Heart left ventricle (tissue), 13 donors: ENCODE measurements around the gene IMMP2L.

Source experiments
- POLR2A ChIP-seq, 2 donors: fragments of 450-650 bp; IDR thresholded peaks; one replicate each; pipeline ENCODE4 v1.6.1; 2017; ENCODE audit warnings: antibody characterized with exemption in 2 of 2, mild to moderate bottlenecking in 2 of 2, moderate library complexity in 2 of 2
- TF ChIP-seq, protein P1 (sequence below), 12 donors: fragments of 200-600 bp; sonication (generic) in 4 of 12; IDR thresholded peaks; one replicate each; pipeline versions ENCODE4 v1.5.0 to v1.8.0; 2018 to 2022; ENCODE audit warnings: antibody characterized with exemption in 12 of 12, mild to moderate bottlenecking in 5 of 12
- donor health status: ischemic (EF 13 %, LVEDD 7.1; RV severe dilation, severe dysfunction).
- donor health status: DM: no; HTN: yes; CAD: no.
- donor health status: DM: no; HTN: no; CAD: no.
- donor health status: ischemic (EF 25% LVEDD 6.9; RV normal size, moderate dysfunction).
- donor health status: ischemic (EF 25% LVEDD 5.7; RV mildly dilated, moderate dysfunction).
- donor health status: ischemic (EF 35%, LVEDD 5.7; RV mildly dilated, moderate dysfunction).
- donor health status: nonischemic (EF 11% LVEDD 7.7; RV severe dilation, severe dysfunction).
- donor health status: DM: yes; HTN: yes; CAD: no.
- donor health status: PGD.
- donor health status: ischemic (EF 29% LVEDD 5.4; RV normal size, mild dysfunction).
- donor health status: nonischemic (EF 23%, LVEDD 6.1; RV moderate dilation, normal function).

DNA sequence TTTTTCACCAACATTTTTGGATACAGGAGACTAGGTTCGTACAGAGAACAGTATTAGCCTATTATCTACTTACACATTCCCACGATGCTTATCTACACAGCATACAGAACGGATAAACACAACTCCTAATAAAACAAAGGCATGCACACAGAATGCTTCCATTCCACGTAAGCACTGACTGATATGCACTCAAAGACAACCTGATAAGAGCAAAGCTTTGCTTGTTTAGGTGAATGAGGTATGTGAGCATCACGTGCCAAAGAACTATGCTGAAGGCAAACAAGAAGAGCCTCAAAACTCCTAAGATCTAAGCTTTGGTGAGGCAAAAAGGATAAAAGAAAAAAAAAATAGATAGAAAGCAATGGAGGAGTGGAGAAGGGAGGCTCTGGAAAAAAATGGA is 884.9 kb downstream of the IMMP2L start:
- TF ChIP-seq, protein P1, sequence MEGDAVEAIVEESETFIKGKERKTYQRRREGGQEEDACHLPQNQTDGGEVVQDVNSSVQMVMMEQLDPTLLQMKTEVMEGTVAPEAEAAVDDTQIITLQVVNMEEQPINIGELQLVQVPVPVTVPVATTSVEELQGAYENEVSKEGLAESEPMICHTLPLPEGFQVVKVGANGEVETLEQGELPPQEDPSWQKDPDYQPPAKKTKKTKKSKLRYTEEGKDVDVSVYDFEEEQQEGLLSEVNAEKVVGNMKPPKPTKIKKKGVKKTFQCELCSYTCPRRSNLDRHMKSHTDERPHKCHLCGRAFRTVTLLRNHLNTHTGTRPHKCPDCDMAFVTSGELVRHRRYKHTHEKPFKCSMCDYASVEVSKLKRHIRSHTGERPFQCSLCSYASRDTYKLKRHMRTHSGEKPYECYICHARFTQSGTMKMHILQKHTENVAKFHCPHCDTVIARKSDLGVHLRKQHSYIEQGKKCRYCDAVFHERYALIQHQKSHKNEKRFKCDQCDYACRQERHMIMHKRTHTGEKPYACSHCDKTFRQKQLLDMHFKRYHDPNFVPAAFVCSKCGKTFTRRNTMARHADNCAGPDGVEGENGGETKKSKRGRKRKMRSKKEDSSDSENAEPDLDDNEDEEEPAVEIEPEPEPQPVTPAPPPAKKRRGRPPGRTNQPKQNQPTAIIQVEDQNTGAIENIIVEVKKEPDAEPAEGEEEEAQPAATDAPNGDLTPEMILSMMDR (IDR thresholded peaks at IDR 0.05): no peak
- TF ChIP-seq POLR2A (IDR thresholded peaks at IDR 0.05): no peak
